B cell (primary cell): Measurements from ENCODE around the gene CSF2RB. TPM values are rescaled to one million over a fixed set of nuclear protein-coding genes. Genes with fewer than 3 reads are reported as not detected.

Source experiments
- ATAC-seq: fragments of 200-7000 bp; cut with Tn5 transposase; one replicate; pipeline ENCODE4 v1.10.0; 2021; ENCODE audit warnings: low read depth, mild to moderate bottlenecking, moderate number of reproducible peaks, moderate library complexity
- CTCF ChIA-PET: fragments of 350-600 bp; sonication (Branson Sonifier 250); formaldehyde crosslinking; loops from one replicate; lab custom pipeline; 2021; ENCODE audit warnings: antibody characterized with exemption, inconsistent platforms; lab: Charles Lee
- POLR2A ChIA-PET: fragments of 350-600 bp; sonication (Branson Sonifier 250); formaldehyde crosslinking; loops from one replicate; lab custom pipeline; 2021; ENCODE audit warnings: antibody characterized with exemption; lab: Charles Lee
- DNase-seq: peaks from one replicate; pipeline ENCODE4 v3.0.0; 2013
- H2AFZ ChIP-seq: 2 replicates; pipeline ENCODE4 v1.6.1; 2012; ENCODE audit warnings: mild to moderate bottlenecking, low read depth, low read length; ENCODE audit not compliant: insufficient read depth, poor library complexity, severe bottlenecking
- H3K27ac ChIP-seq, 2 donors: 1 replicate in 1 of 2; 2 replicates in 1 of 2; pipeline ENCODE4 v1.5.1; 2012 to 2013; ENCODE audit warnings: low read length in 2 of 2, mild to moderate bottlenecking in 2 of 2, moderate library complexity in 1 of 2
- H3K27me3 ChIP-seq, 4 experiments: fragments of 200-600 bp in 1 of 4; sonication (generic) in 1 of 4; replicated peaks in 1 of 4; 1 replicate in 2 of 4; 2 replicates in 2 of 4; pipeline versions ENCODE4 v1.6.1 to v1.7.0; 2013 to 2016; ENCODE audit warnings: low read length in 3 of 4, mild to moderate bottlenecking in 2 of 4, mixed read lengths in 1 of 4, moderate library complexity in 1 of 4; ENCODE audit not compliant: insufficient read depth in 4 of 4, control insufficient read depth in 3 of 4; ENCODE audit errors: control extremely low read depth in 1 of 4
- H3K36me3 ChIP-seq, 2 experiments: replicated peaks in 1 of 2; 1 replicate in 1 of 2; 2 replicates in 1 of 2; pipeline versions ENCODE4 v1.6.1 to v1.7.1; 2013; ENCODE audit warnings: low read length in 1 of 2; ENCODE audit not compliant: insufficient read depth in 2 of 2, control insufficient read depth in 1 of 2; ENCODE audit errors: control extremely low read depth in 1 of 2, extremely low read depth in 1 of 2
- H3K4me1 ChIP-seq, 2 donors: fragments of 200-600 bp in 1 of 2; sonication (generic) in 1 of 2; 1 replicate in 1 of 2; 2 replicates in 1 of 2; pipeline versions ENCODE4 v1.5.1 to v1.6.1; 2013 to 2017; ENCODE audit warnings: low read length in 2 of 2; ENCODE audit not compliant: control insufficient read depth in 2 of 2, insufficient read depth in 2 of 2
- H3K4me2 ChIP-seq: replicated peaks from 2 replicates; pipeline ENCODE3; 2012; ENCODE audit warnings: mild to moderate bottlenecking, low read depth, low read length; ENCODE audit not compliant: poor library complexity, severe bottlenecking
- H3K4me3 ChIP-seq, 5 experiments: fragments of 200-600 bp in 1 of 5; sonication (generic) in 1 of 5; 1 replicate in 3 of 5; 2 replicates in 2 of 5; pipeline versions ENCODE4 v1.5.1 to v1.7.0; 2011 to 2016; ENCODE audit warnings: low read length in 4 of 5, mild to moderate bottlenecking in 4 of 5, low read depth in 2 of 5, control low read depth in 1 of 5, moderate library complexity in 1 of 5; ENCODE audit not compliant: insufficient read depth in 1 of 5; ENCODE audit errors: control extremely low read depth in 1 of 5, extremely low read depth in 1 of 5
- H3K79me2 ChIP-seq: fragments of 200-600 bp; sonication (generic); one replicate; pipeline ENCODE4 v1.6.0; 2016; ENCODE audit warnings: low read length; ENCODE audit not compliant: control insufficient read depth, insufficient read depth
- H3K9ac ChIP-seq: fragments of 200-600 bp; sonication (generic); 2 replicates; pipeline ENCODE4 v1.6.1; 2017; ENCODE audit warnings: mild to moderate bottlenecking, low read length, moderate library complexity
- H3K9me3 ChIP-seq, 3 donors: one replicate each; pipeline versions ENCODE4 v1.6.1 to v1.7.1; 2013; ENCODE audit warnings: low read length in 2 of 3; ENCODE audit not compliant: control insufficient read depth in 2 of 3, insufficient read depth in 1 of 3; ENCODE audit errors: control extremely low read depth in 1 of 3
- H4K20me1 ChIP-seq: 2 replicates; pipeline ENCODE4 v1.6.0; 2012; ENCODE audit warnings: mild to moderate bottlenecking, low read length; ENCODE audit not compliant: insufficient read depth, control insufficient read depth, poor library complexity, severe bottlenecking
- H3K27ac Mint-ChIP-seq: one replicate; pipeline ENCODE4 v1.8.0; 2021; ENCODE audit warnings: mixed read lengths
- H3K27me3 Mint-ChIP-seq: one replicate; pipeline ENCODE4 v1.8.0; 2021; ENCODE audit warnings: mixed read lengths
- H3K4me1 Mint-ChIP-seq: one replicate; pipeline ENCODE4 v1.8.0; 2021; ENCODE audit warnings: mixed read lengths
- H3K4me3 Mint-ChIP-seq: one replicate; pipeline ENCODE4 v1.8.0; 2021; ENCODE audit warnings: mixed read lengths
- H3K9me3 Mint-ChIP-seq: one replicate; pipeline ENCODE4 v1.8.0; 2022; ENCODE audit warnings: mixed read lengths; ENCODE audit not compliant: insufficient read depth
- EZH2 ChIP-seq: IDR thresholded peaks from 2 replicates; pipeline ENCODE4 v1.6.1; 2012; ENCODE audit warnings: borderline replicate concordance, low read depth, mild to moderate bottlenecking, moderate library complexity, low read length; ENCODE audit not compliant: insufficient read depth, poor library complexity, severe bottlenecking
- WGBS: methylation state at CpG from one replicate; pipeline ENCODE4 v1.1.5; 2013; ENCODE audit warnings: missing lambda C conversion rate; ENCODE audit not compliant: insufficient coverage; 5-methylcytosine and 5-hydroxymethylcytosine counted together
- intact Hi-C: fragments of 100-400 bp; cut with micrococcal nuclease; formaldehyde crosslinking; loops from one replicate; pipeline ENCODE4 v1.10.0; 2022
- polyA minus RNA-seq: library from RNA; depleted of rRNA, polyadenylated mRNA; stranded (reverse); fragments of >200 nt; gene quantifications from 2 replicates; pipeline ENCODE4 v1.2.3, GENCODE V29; 2012
- polyA plus RNA-seq: library from polyadenylated mRNA; depleted of rRNA; stranded (reverse); fragments of >200 nt; gene quantifications from 2 replicates; pipeline ENCODE4 v1.2.3, GENCODE V29; 2012
- total RNA-seq, 2 donors: library from RNA; stranded (reverse); fragments of 120-200 nt in 1 of 2; gene quantifications; 1 replicate in 1 of 2; 2 replicates in 1 of 2; pipeline versions ENCODE4 v1.2.3 to v1.2.4, GENCODE V29; 2013 to 2022
- TF ChIP-seq, protein P1 (sequence below): fragments of 200-600 bp; IDR thresholded peaks from one replicate; pipeline ENCODE4 v1.8.0; 2022; ENCODE audit warnings: antibody characterized with exemption, mild to moderate bottlenecking

The CSF2RB gene
- 39.7 and 41.2 TPM in 2 replicates for total RNA-seq
- 14.7 TPM for total RNA-seq (2013)
- polyA plus RNA-seq: 22.0 and 30.4 TPM in 2 replicates
- 34.6 and 50.2 TPM in 2 replicates for polyA minus RNA-seq

DNA sequence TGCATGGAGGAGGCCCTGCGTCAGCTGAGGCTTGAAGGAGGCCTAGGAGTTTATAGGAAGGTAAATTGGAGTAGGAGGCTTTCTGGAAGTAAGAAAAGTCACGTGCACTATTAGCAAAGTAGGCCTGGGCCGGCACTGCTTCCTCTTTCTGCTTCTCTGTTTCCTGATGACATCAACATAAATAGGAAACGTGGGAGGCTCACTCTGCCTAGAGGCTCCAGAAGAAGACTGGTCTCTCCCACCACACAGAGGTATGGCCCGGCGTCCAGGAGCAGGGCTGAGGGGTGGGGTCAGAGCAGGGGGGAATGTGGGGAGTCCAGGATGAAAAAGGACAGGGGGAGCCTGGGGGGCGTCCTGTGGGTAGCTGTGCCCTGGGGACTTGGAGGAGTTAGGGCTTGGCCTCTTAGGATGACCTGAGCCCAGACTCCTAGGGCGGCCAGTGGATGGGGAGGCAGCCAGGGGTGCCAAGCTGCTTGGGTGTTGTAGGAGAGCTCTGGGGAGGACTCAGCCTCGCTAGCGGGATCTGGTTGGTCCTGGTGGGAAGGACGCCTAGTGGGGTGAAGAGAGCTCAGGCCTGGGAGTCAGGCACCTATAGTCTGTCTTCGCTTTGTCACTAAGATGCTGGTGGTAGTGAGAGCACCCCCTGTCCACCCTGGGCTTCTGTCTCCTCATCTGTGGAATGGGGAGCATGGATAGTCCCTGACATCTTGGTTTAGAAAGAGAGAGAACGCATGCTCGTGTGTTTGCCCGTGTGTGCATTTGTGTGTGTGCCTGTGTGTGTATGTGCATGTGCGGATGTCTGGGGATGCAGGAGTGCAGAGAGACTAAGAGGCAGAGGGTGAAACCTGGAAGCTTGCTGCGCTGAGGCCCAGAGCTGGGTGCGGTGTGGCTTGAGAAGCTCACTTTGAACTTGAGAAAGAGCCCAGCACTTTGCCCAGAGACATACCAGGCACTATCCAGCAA is at the start of gene CSF2RB:
CSF2RB (plus strand) TSS at position 202 of the 963 bp plus-strand sequence. CDS start 8,580 bp downstream, outside the sequence.
- Mint-ChIP-seq H3K4me1 (peaks cover 40% of the 10 kb centered on the region), H3K4me3 (peak within 1 kb of the TSS; percentile 93), H3K27me3 (peaks cover 3% of the 10 kb centered on the region), H3K9me3 (no peaks in the 10 kb centered on the region), H3K27ac (peak within 1 kb of the TSS; percentile 90)
- H3K9ac ChIP-seq: peak within 1 kb of the TSS; percentile 88
- peak within 1 kb of the TSS; percentile 61 to 77 (median 76) for H3K4me3 ChIP-seq
- WGBS: 31% methylated on average over 15 of the region's 18 CpGs
- peak; percentile 77 for DNase-seq
- peaks cover 9% of the 10 kb centered on the region for H4K20me1 ChIP-seq
- H3K36me3 ChIP-seq: peaks cover 0 to 5% of the 10 kb centered on the region in 2 experiments
- H3K27me3 ChIP-seq: no peaks in the 10 kb centered on the region
- TF ChIP-seq, protein P1, sequence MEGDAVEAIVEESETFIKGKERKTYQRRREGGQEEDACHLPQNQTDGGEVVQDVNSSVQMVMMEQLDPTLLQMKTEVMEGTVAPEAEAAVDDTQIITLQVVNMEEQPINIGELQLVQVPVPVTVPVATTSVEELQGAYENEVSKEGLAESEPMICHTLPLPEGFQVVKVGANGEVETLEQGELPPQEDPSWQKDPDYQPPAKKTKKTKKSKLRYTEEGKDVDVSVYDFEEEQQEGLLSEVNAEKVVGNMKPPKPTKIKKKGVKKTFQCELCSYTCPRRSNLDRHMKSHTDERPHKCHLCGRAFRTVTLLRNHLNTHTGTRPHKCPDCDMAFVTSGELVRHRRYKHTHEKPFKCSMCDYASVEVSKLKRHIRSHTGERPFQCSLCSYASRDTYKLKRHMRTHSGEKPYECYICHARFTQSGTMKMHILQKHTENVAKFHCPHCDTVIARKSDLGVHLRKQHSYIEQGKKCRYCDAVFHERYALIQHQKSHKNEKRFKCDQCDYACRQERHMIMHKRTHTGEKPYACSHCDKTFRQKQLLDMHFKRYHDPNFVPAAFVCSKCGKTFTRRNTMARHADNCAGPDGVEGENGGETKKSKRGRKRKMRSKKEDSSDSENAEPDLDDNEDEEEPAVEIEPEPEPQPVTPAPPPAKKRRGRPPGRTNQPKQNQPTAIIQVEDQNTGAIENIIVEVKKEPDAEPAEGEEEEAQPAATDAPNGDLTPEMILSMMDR: no peak
- TF ChIP-seq EZH2: no peak
- peak within 1 kb of the TSS; percentile 79 for H2AFZ ChIP-seq
- peak within 1 kb of the TSS; percentile 87 to 91 for H3K27ac ChIP-seq
- peaks cover 14 to 19% of the 10 kb centered on the region in 2 donors for H3K4me1 ChIP-seq
- peak; percentile 87 for ATAC-seq
- intact Hi-C loops: loop anchor here (2.0 kb wide), 1 partner anchor 53 kb away; the partner anchor contains the start of gene NCF4
- ChIA-PET CTCF (interaction anchor here (0.6 to 3.6 kb wide), 4 partner anchors 52 to 1504 kb away, joined by 3 to 30 read pairs (median 6); partner anchors contain the start of gene NCF4), POLR2A (interaction anchor here (1.1 to 1.3 kb wide), 2 partner anchors 53 to 384 kb away, joined by 3 to 8 read pairs; partner anchors contain the start of genes EIF3D and NCF4)
- H3K4me2 ChIP-seq: peak within 1 kb of the TSS; percentile 86
- H3K9me3 ChIP-seq: peaks cover 0 to 1% (median 1%) of the 10 kb centered on the region in 3 donors
- H3K79me2 ChIP-seq: peaks cover 51% of the 10 kb centered on the region
